ENCODE results near the gene PPM1J. TPM values are rescaled to one million over a fixed set of nuclear protein-coding genes. Genes with fewer than 3 reads are reported as not detected.
"Not testable (repeated sequence)": the region's sequence is repeated elsewhere in the genome, so short reads cannot be mapped to it uniquely, and the experiment has no call there.

PPM1J gene
- total RNA-seq (2014; rRNA removed; shearing (Covaris generic)), result 0.69 and 0.72 TPM in 2 replicates
- polyA plus RNA-seq (2014; cell fraction: nucleus; rRNA removed), result 0.78 and 0.81 TPM in 2 replicates

GRCh38 chr1:112715264-112716053 lies at the start of gene PPM1J:
TSS of gene PPM1J (minus strand) at chr1:112715332. CDS start at chr1:112715301, 31 bp downstream.
- DNase-seq (ENCODE audit: extremely low read depth, low read depth), result peak; percentile 83

GRCh38 chr1:112762541-112763500 lies 47.7 kb upstream of the PPM1J start:
- DNase-seq (ENCODE audit: extremely low read depth, low read depth), result no peak

- DNase-seq (ENCODE audit: extremely low read depth, low read depth), result no peak
Observed at GRCh38 chr1:112761714-112762480, 46.8 kb upstream of the PPM1J start.

GRCh38 chr1:112759228-112759627 lies 44.1 kb upstream of the PPM1J start:
- DNase-seq (ENCODE audit: extremely low read depth, low read depth), result no peak

GRCh38 chr1:112754116-112754628 lies 39.0 kb upstream of the PPM1J start:
- no peak for DNase-seq (ENCODE audit: extremely low read depth, low read depth)

- DNase-seq (ENCODE audit: extremely low read depth, low read depth), result no peak
Observed at GRCh38 chr1:112748396-112748795, 33.3 kb upstream of the PPM1J start.

- DNase-seq (ENCODE audit: extremely low read depth, low read depth), result no peak
Observed at GRCh38 chr1:112744009-112744578, 29.0 kb upstream of the PPM1J start.

GRCh38 chr1:112743174-112744008 lies 28.3 kb upstream of the PPM1J start:
- DNase-seq (ENCODE audit: extremely low read depth, low read depth), result no peak

GRCh38 chr1:112737573-112737972 lies 22.4 kb upstream of the PPM1J start:
- no peak for DNase-seq (ENCODE audit: extremely low read depth, low read depth)

GRCh38 chr1:112735752-112736151 lies 20.6 kb upstream of the PPM1J start:
- DNase-seq (ENCODE audit: extremely low read depth, low read depth), result no peak

GRCh38 chr1:112731451-112731850 lies 16.3 kb upstream of the PPM1J start:
- DNase-seq (ENCODE audit: extremely low read depth, low read depth), result no peak

GRCh38 chr1:112729909-112730308 lies 14.8 kb upstream of the PPM1J start:
- DNase-seq (ENCODE audit: extremely low read depth, low read depth), result no peak

GRCh38 chr1:112729011-112729410 lies 13.9 kb upstream of the PPM1J start:
- not testable (repeated sequence) for DNase-seq (ENCODE audit: extremely low read depth, low read depth)

- not testable (repeated sequence) for DNase-seq (ENCODE audit: extremely low read depth, low read depth)
Observed at GRCh38 chr1:112728306-112728971, 13.3 kb upstream of the PPM1J start.

GRCh38 chr1:112727716-112728115 lies 12.6 kb upstream of the PPM1J start:
- no peak for DNase-seq (ENCODE audit: extremely low read depth, low read depth)

- not testable (repeated sequence) for DNase-seq (ENCODE audit: extremely low read depth, low read depth)
Observed at GRCh38 chr1:112724240-112724639, 9.1 kb upstream of the PPM1J start.

GRCh38 chr1:112723511-112723839 lies 8.3 kb upstream of the PPM1J start:
- DNase-seq (ENCODE audit: extremely low read depth, low read depth), result no peak

- DNase-seq (ENCODE audit: extremely low read depth, low read depth), result no peak
Observed at GRCh38 chr1:112722601-112723510, 7.7 kb upstream of the PPM1J start.

Measured in NCI-H460 (cell line).